Thoracic aorta (tissue), 2 donors: Measurements from ENCODE around the gene PCBD2. TPM values are rescaled to one million over a fixed set of nuclear protein-coding genes. Genes with fewer than 3 reads are reported as not detected.
A peak's percentile ranks its signal among the peaks of the same experiment; 100 is the strongest.
"Not testable (repeated sequence)": the region's sequence is repeated elsewhere in the genome, so short reads cannot be mapped to it uniquely, and the experiment has no call there.

Experiments
- ATAC-seq: fragments of 150-250 bp; one replicate; pipeline ENCODE4 v1.8.0; 2017; ENCODE audit warnings: low read depth; ENCODE audit not compliant: insufficient number of reproducible peaks, low FRiP score
- DNase-seq: peaks from one replicate; pipeline ENCODE4 v3.0.0-alpha.2; 2020; ENCODE audit warnings: low spot score
- H3K27ac ChIP-seq, 2 donors: fragments of 200-600 bp; sonication (generic); 1 replicate in 1 of 2; 2 replicates in 1 of 2; pipeline ENCODE4 v1.5.1; 2016; ENCODE audit warnings: mild to moderate bottlenecking in 2 of 2, moderate library complexity in 2 of 2
- H3K27me3 ChIP-seq: fragments of 200-600 bp; sonication (generic); replicated peaks from 2 replicates; pipeline ENCODE4 v1.6.0; 2016; ENCODE audit warnings: mild to moderate bottlenecking; ENCODE audit not compliant: insufficient read depth
- H3K36me3 ChIP-seq: fragments of 200-600 bp; sonication (generic); one replicate; pipeline ENCODE4 v1.5.1; 2016
- H3K4me1 ChIP-seq, 2 donors: fragments of 200-600 bp; sonication (generic); 1 replicate in 1 of 2; 2 replicates in 1 of 2; pipeline versions ENCODE4 v1.5.1 to v1.6.0; 2016; ENCODE audit warnings: low read depth in 2 of 2, mild to moderate bottlenecking in 1 of 2; ENCODE audit not compliant: control insufficient read depth in 1 of 2
- H3K4me3 ChIP-seq: fragments of 200-600 bp; sonication (generic); 2 replicates; pipeline ENCODE4 v1.5.1; 2016; ENCODE audit warnings: mild to moderate bottlenecking
- H3K9me3 ChIP-seq: fragments of 200-600 bp; sonication (generic); 2 replicates; pipeline ENCODE4 v1.5.1; 2016
- CTCF ChIP-seq: fragments of 200-600 bp; sonication (generic); IDR thresholded peaks from one replicate; pipeline ENCODE4 v1.5.1; 2019; ENCODE audit warnings: antibody characterized with exemption
- total RNA-seq, 2 donors: library from RNA; depleted of rRNA; stranded (reverse); fragments of >200 nt; gene quantifications; one replicate each; pipeline versions ENCODE4 v1.1.0 to v1.2.3, GENCODE V29; 2016

PCBD2 gene
- total RNA-seq, 2 donors from 2014 or later = 6.9 to 10.4 TPM

- ATAC-seq (peak; percentile 89), DNase-seq (peak; percentile 59)
- H3K4me1 ChIP-seq = peaks cover 14 to 24% of the 10 kb centered on the region in 2 donors
- TF ChIP-seq CTCF = no peak
- no peaks in the 10 kb centered on the region for H3K9me3 ChIP-seq
- H3K27me3 ChIP-seq = no peaks in the 10 kb centered on the region
- H3K36me3 ChIP-seq = no peaks in the 10 kb centered on the region
- H3K4me3 ChIP-seq = peak within 1 kb of the TSS; percentile 93
- H3K27ac ChIP-seq = peak within 1 kb of the TSS; percentile 90 to 96
These were observed 30.7 kb upstream of the PCBD2 start, which contains the start of gene TXNDC15 for GRCh38 chr5:134873987-134874830. TSS of gene TXNDC15 (plus strand) at chr5:134874371. CDS start at chr5:134874428, 57 bp downstream.

- no peak for DNase-seq
- Histone ChIP-seq H3K27me3 (no peaks in the 10 kb centered on the region), H3K9me3 (no peaks in the 10 kb centered on the region), H3K36me3 (no peaks in the 10 kb centered on the region), H3K4me3 (peak overlapping the region; percentile 93), H3K4me1 (peaks cover 14 to 24% of the 10 kb centered on the region in 2 donors), H3K27ac (peak overlapping the region; percentile 90 to 96)
- TF ChIP-seq CTCF = no peak
- ATAC-seq = peak; percentile 59
These were observed 29.9 kb upstream of the PCBD2 start for GRCh38 chr5:134874831-134875655.

GRCh38 chr5:134877159-134877558 lies 27.8 kb upstream of the PCBD2 start:
- ATAC-seq = no peak
- no peak overlapping the region for H3K27ac ChIP-seq
- H3K4me1 ChIP-seq = peaks cover 14 to 24% of the 10 kb centered on the region in 2 donors

GRCh38 chr5:134878403-134878802 lies 26.5 kb upstream of the PCBD2 start:
- peaks cover 13 to 23% of the 10 kb centered on the region in 2 donors for H3K4me1 ChIP-seq
- H3K9me3 ChIP-seq = no peaks in the 10 kb centered on the region
- H3K27ac ChIP-seq = no peak overlapping the region
- no peaks in the 10 kb centered on the region for H3K36me3 ChIP-seq
- TF ChIP-seq CTCF = no peak
- H3K27me3 ChIP-seq = no peaks in the 10 kb centered on the region
- DNase-seq (no peak), ATAC-seq (no peak)
- H3K4me3 ChIP-seq = no peak overlapping the region

More at GRCh38 chr5:134877159-134877558, 27.8 kb upstream of the PCBD2 start:
- no peak for TF ChIP-seq CTCF
- no peaks in the 10 kb centered on the region for H3K27me3 ChIP-seq
- no peak for DNase-seq
- no peak overlapping the region for H3K4me3 ChIP-seq
- H3K36me3 ChIP-seq = no peaks in the 10 kb centered on the region
- no peaks in the 10 kb centered on the region for H3K9me3 ChIP-seq

GRCh38 chr5:134879456-134879855 lies 25.5 kb upstream of the PCBD2 start:
- DNase-seq (no peak), ATAC-seq (no peak)
- Histone ChIP-seq H3K36me3 (no peaks in the 10 kb centered on the region), H3K27me3 (no peaks in the 10 kb centered on the region), H3K27ac (no peak overlapping the region), H3K9me3 (no peaks in the 10 kb centered on the region), H3K4me3 (no peak overlapping the region), H3K4me1 (peaks cover 8 to 17% of the 10 kb centered on the region in 2 donors)
- TF ChIP-seq CTCF = no peak

- not testable (repeated sequence) for ATAC-seq, H3K4me3 ChIP-seq, H3K27ac ChIP-seq, H3K4me1 ChIP-seq, DNase-seq, H3K9me3 ChIP-seq, H3K27me3 ChIP-seq, H3K36me3 ChIP-seq
These were observed 24.0 kb upstream of the PCBD2 start for GRCh38 chr5:134880937-134881336.

GRCh38 chr5:134881711-134882110 lies 23.2 kb upstream of the PCBD2 start:
- H3K4me3 ChIP-seq, DNase-seq, H3K36me3 ChIP-seq, H3K9me3 ChIP-seq, ATAC-seq, H3K4me1 ChIP-seq, H3K27ac ChIP-seq, H3K27me3 ChIP-seq: not testable (repeated sequence)
